Retina (tissue), 1 donor: ENCODE data around the gene CECR2.
"Not testable (repeated sequence)": the region's sequence is repeated elsewhere in the genome, so short reads cannot be mapped to it uniquely, and the experiment has no call there.

Source experiments
- DNase-seq: peaks from one replicate; pipeline ENCODE4 v3.0.0-alpha.2; 2016

Gene CECR2

DNA sequence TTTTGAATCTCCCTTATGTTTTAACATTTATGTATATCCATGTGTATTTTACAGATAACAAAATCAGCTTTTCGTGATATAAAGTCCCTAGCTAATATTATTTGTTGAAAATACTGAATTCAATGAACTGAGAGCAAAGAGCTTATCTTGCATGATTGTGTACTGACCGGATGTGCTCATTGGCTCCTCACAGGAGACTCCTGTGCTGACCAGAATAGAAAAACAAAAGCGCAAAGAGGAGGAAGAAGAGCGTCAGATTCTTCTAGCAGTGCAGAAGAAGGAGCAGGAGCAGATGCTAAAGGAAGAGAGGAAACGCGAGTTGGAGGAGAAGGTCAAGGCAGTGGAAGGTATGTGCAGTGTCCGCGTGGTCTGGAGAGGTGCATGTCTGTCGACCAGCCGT is 154.7 kb downstream of the CECR2 start:
- DNase-seq = no peak

DNA sequence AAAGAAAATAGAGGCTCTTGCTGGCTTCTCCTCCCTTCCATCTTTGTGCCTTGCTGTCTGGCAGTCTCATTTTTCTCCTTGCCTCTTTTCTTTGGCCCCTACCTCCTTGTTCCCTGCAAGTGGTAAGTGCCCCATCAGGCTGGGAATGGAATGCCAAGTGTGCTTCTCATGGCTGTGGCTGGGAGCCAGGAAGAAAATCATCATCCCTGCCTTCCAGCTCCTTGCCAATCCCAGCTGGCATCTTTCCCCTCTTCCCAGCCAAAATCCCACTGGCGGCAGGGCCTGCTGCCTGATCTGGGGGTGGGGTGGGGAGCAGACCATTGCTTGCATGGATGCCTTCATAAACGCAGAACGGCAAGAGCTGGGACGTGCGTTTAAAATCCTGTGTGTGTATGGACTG is 167.0 kb downstream of the CECR2 start:
- DNase-seq = no peak

DNA sequence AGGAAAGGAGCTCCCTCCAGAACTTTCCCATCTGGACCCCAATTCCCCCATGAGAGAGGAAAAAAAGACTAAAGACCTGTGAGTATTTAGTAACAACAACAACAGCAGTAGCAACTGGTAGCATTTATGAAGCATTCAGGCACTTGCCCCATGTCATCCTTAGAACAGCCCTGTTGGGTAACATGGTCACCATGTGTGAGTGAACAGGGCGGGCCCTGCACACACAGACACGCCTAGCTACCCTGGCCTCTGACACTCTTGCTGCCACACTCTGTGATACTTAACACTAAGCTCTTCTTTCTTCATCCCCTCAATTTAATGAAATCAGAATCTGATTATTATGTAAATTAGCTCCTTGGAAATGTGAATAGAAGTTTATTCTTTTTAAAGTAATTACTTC is 167.9 kb downstream of the CECR2 start:
- no peak for DNase-seq

- DNase-seq = no peak
These were observed 171.2 kb downstream of the CECR2 start for GRCh38 chr22:17540481-17540880.

DNA sequence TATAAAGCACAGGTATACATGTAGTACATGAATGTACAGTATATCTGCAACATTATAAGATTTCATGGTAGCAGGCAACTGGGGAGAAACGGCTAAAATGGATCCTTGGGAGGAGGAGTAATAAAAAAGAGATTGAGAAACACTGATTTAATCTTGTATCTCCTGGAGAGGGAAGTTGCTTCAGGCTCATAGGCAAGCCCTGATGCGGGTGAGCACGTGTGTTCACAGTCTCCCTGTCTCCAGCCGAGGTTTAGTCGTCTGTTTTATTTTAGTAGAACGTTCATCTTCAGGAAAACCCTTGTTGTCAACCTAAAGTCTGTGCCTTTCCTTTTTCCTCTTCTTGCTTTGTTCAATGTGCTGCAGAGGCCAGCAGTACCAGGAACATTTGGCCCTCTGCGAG is 172.2 kb downstream of the CECR2 start:
- no peak for DNase-seq

- DNase-seq = no peak
These were observed 173.2 kb downstream of the CECR2 start for GRCh38 chr22:17542452-17542851.

- DNase-seq = no peak
These were observed 178.9 kb downstream of the CECR2 start for GRCh38 chr22:17548010-17548755.

DNA sequence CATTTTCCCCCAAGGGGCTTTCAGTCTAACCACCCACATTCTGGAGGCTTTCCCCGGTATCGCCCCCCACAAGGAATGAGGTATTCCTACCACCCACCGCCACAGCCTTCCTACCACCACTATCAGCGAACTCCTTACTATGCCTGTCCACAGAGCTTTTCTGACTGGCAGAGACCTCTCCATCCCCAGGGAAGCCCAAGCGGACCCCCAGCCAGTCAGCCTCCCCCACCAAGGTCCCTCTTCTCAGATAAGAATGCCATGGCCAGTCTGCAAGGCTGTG is 179.4 kb downstream of the CECR2 start:
- DNase-seq = no peak

- no peak for DNase-seq
These were observed 179.9 kb downstream of the CECR2 start for GRCh38 chr22:17549183-17549582.

DNA sequence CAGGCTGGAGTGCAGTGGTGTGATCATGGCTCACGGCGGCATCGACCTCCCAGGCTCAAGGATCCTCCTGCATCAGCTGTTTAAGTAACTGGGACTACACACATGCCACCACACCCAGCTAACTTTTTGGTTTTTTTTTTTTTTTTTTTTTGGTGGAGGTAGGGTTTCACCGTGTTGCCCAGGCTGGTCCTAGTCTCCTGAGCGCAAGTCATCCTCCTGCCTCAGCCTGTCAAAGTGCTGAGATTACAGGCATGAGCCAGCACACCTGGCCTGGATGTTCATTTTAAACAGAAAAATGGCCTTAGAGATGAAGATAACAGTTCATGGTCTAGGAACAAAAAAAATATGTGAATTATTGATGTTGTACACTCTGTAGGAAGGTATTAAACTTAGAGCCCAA is 180.4 kb downstream of the CECR2 start:
- DNase-seq = no peak

DNA sequence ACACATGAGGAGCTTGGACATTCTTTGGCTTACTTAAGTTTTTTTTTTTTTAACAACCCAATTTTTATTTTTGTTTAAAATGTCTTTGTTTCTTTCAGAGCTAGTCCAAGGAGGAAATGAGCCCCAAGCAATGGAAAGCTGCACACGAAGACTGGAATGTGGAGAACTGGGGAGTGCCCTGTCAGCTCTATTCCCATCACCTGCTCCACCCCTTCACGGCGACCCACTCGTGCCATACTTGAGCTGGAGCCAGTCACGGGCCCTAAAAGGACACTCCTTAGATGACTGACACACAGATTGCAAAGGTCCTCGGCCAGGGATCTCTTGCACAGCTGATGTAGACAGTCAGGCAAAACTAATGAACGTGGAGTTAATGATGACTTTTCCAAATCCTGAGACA is 183.5 kb downstream of the CECR2 start:
- DNase-seq = no peak

GRCh38 chr22:17554814-17555213 is 185.6 kb downstream of the CECR2 start:
- no peak for DNase-seq

GRCh38 chr22:17559188-17559587 is 189.9 kb downstream of the CECR2 start:
- no peak for DNase-seq

DNA sequence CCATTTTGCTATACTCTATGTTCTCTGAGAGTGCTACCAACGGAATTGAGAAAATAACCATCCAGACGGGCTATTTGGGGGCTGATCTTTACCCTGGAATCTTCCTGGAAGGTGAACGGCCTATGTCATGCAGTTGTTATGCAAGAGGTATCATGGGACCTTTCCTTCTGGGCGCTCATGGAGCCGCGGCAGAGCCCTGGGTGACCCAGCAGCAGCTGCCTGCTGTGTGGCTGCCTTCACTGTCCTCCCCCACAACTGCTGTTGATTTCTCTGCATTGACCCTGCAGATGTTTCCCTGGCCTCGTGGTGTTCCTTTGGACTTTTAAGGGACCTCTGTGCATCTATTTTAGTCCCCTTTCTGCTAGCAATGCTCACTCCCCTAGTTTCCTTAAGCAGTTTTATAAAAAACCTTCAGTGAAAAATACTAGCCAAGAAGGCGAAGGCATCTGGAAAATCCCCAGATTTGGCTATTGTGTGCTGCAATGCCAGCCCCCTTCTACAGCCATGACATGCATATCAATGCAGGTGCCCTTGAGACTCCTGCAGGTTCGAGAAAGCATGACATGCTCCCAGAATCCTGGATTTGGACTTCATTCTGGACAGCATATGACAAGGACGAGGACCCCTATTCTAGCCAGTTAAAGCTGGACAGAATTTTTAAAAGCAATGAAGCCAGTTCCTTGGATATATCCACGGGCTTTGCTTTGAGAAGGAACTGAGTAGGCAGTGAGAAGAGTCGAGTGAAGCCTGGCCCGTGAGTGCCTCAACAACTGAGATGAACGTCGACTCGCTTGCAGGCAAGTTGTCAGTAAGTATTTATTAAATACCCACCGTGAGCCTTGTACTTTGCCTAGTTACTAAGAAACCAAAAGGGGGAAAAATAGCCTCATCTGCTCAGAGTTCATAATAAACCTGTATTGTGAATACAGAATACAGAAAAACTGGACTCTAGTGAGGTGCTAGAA is 193.9 kb downstream of the CECR2 start, which contains the start of gene SLC25A18:
TSS of gene SLC25A18 (plus strand) at position 593 of the 965 bp plus-strand sequence. CDS start 16,447 bp downstream, outside the sequence.
- peak; percentile 29 for DNase-seq

- DNase-seq = no peak
These were observed 194.7 kb downstream of the CECR2 start for GRCh38 chr22:17563936-17564391.

- not testable (repeated sequence) for DNase-seq
These were observed 196.9 kb downstream of the CECR2 start for GRCh38 chr22:17566016-17566687.

DNA sequence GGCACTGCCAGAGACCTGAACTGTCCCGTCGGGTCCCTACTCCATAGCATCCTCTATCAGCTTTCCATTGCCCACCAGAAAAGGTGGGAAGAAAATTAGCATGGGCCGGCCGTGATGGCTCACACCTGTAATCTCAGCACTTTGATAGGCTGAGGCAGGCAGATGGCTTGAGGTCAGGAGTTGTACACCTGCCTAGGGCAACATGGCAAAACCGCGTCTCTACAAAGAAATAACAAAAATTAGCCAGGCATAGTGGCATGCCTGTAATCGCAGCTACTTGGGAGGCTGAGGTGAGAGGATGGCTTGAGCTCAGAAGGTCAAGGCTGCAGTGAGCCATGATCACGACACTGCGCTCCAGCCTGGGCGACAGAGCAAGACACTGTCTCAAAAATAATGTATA is 197.5 kb downstream of the CECR2 start:
- DNase-seq = no peak

- no peak for DNase-seq
These were observed 200.8 kb downstream of the CECR2 start for GRCh38 chr22:17569971-17570511.

DNA sequence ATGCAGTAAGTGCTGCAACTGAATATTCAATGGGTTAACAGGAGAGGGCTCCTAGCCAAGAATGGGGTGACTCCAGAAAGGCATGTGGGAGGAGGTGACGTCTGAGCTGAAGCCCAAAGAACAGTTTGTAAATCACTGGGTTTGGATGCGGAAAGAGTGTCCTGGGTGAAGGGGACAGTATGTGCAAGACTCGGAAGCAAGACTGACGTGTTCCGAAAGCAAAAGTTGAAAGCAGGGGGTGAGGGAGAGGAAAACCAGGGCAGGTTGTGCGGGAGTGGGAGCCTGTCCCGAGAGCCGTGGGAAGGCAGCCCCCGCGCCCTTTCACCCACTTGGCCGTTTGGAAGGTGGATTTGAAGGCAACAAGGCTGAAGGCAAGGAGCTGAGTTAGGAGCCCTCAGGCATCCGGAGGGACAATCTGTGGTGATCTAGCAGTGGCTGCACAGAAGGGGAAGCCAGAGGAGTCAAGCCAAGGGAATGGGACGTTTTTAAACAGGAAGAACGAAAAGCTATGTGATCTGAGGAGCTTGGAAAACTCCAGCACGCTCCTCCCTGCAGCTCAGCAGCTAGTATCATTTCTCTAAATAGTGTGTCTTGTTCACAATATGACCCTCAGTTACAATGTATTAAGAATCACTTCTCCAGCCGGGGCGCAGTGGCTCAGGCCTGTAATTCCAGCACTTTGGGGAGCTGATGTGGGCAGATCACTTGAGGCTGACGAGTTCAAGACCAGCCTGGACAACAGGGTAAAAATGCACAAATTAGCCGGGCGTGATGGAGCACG is 201.8 kb downstream of the CECR2 start:
- DNase-seq = no peak

DNA sequence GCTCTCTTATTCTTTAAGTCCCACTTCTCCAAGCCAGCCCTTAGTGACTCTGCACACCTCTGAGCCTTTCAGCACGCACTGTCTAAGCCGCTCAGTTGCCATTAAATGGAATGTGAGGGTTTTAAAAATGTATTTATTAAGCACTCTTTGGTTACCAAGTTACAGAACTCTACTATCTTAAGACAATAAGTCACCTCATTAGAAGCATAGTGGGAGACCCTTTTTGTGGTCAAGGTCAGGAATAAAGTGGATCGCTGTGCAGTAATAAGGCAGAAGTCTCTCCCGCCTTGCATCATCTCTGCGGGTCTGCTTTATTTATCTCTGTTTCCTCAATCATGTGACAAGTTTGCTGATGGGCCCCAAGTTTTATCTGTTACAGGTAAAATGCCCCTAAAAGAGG is 205.9 kb downstream of the CECR2 start:
- DNase-seq = no peak

GRCh38 chr22:17575681-17576080 is 206.4 kb downstream of the CECR2 start:
- DNase-seq = no peak

DNA sequence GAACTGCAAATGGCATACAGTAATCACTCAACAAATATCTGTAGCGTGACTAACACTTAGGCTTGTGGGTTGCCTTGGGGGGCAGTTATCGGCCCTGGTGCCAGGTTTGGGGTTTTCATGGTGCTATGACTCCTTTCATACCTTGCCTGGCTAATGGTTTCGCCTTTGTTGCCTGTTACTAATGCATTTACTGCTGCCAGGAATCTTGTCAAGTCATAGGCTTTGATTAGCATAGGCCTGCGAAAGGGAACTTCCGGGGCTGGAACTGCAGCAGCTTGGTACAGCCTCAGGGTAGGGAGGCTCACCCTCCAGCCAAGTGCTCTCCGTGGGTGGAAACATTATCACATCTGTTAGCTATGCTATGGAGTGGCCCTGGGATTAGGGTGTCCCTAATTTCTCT is 207.2 kb downstream of the CECR2 start:
- no peak for DNase-seq
